Endodermal cell (in vitro differentiated cells): ENCODE results near the gene KCNE1. TPM values are rescaled to one million over a fixed set of nuclear protein-coding genes. Genes with fewer than 3 reads are reported as not detected.

Experiments used
- DNase-seq: peaks from one replicate; pipeline ENCODE4 v3.0.0-alpha.2; 2017
- H3K27ac ChIP-seq: 2 replicates; pipeline ENCODE4 v1.5.1; 2013; ENCODE audit warnings: mild to moderate bottlenecking, low read depth, low read length, moderate library complexity
- H3K27me3 ChIP-seq: 2 replicates; pipeline ENCODE4 v1.6.1; 2013; ENCODE audit warnings: mild to moderate bottlenecking, low read length, moderate library complexity; ENCODE audit not compliant: insufficient read depth, control insufficient read depth, poor library complexity, severe bottlenecking
- H3K36me3 ChIP-seq: 2 replicates; pipeline ENCODE4 v1.7.0; 2013; ENCODE audit warnings: mild to moderate bottlenecking, low read length, moderate library complexity; ENCODE audit not compliant: control insufficient read depth, insufficient read depth
- H3K4me1 ChIP-seq: one replicate; pipeline ENCODE4 v1.7.0; 2013; ENCODE audit warnings: low read length; ENCODE audit not compliant: control insufficient read depth, insufficient read depth
- H3K4me3 ChIP-seq: 2 replicates; pipeline ENCODE4 v1.5.1; 2013; ENCODE audit warnings: mild to moderate bottlenecking, low read length, moderate library complexity
- H3K9ac ChIP-seq: 2 replicates; pipeline ENCODE4 v1.6.1; 2013; ENCODE audit warnings: mild to moderate bottlenecking, low read length, moderate library complexity; ENCODE audit not compliant: poor library complexity, severe bottlenecking; ENCODE audit errors: extremely low read depth
- H3K9me3 ChIP-seq: 2 replicates; pipeline ENCODE4 v1.6.1; 2013; ENCODE audit warnings: mild to moderate bottlenecking, low read length, moderate library complexity; ENCODE audit not compliant: control insufficient read depth
- H3K27ac Mint-ChIP-seq: 2 replicates; pipeline ENCODE4 v1.8.0; 2020; ENCODE audit warnings: mixed read lengths
- H3K27me3 Mint-ChIP-seq: 2 replicates; pipeline ENCODE4 v1.8.0; 2021; ENCODE audit warnings: mild to moderate bottlenecking, mixed read lengths; ENCODE audit not compliant: insufficient read depth
- H3K36me3 Mint-ChIP-seq: 2 replicates; pipeline ENCODE4 v1.8.0; 2020; ENCODE audit warnings: low read depth, mixed read lengths
- H3K4me1 Mint-ChIP-seq: 2 replicates; pipeline ENCODE4 v1.8.0; 2020; ENCODE audit warnings: mixed read lengths
- H3K4me3 Mint-ChIP-seq: 2 replicates; pipeline ENCODE4 v1.8.0; 2020; ENCODE audit warnings: mild to moderate bottlenecking, moderate library complexity, mixed read lengths
- H3K9me3 Mint-ChIP-seq: 2 replicates; pipeline ENCODE4 v1.8.0; 2020; ENCODE audit warnings: mild to moderate bottlenecking, mixed read lengths
- CTCF ChIP-seq: fragments of 200-600 bp; sonication (generic); conservative IDR thresholded peaks from 2 replicates; pipeline ENCODE4 v1.5.0; 2021; ENCODE audit warnings: antibody characterized with exemption, mild to moderate bottlenecking
- WGBS, 2 experiments: methylation state at CpG; one replicate each; pipeline versions ENCODE4 v1.1.5 to v1.1.7; 2013; ENCODE audit warnings: missing lambda C conversion rate in 2 of 2, mixed read lengths in 1 of 2; ENCODE audit not compliant: insufficient coverage in 1 of 2, insufficient read length in 1 of 2; 5-methylcytosine and 5-hydroxymethylcytosine counted together
- total RNA-seq, 2 donors: library from RNA; stranded (reverse); fragmentation: NEBNext Ultra II Directional in 1 of 2; extraction: Animal tissue kit (Norgen Biotek cat#: 25700) in 1 of 2; gene quantifications; 2 replicates in 1 of 2; 3 replicates in 1 of 2; pipeline ENCODE4 v1.2.1, GENCODE V29; 2021

Gene KCNE1
- total RNA-seq, 2 donors from 2014 or later: 0.24 TPM; not detected in 1

- no peak overlapping the region for H3K27ac ChIP-seq
- DNase-seq: peak; percentile 91
- 85 to 90% methylated on average over 5 to 7 of the region's 7 CpGs for WGBS, 2 experiments
These were observed 32.1 kb upstream of the KCNE1 start for GRCh38 chr21:34544032-34544496.

GRCh38 chr21:34543017-34543416 lies 31.0 kb upstream of the KCNE1 start:
- DNase-seq: no peak
- no peaks in the 10 kb centered on the region for H3K36me3 ChIP-seq
- TF ChIP-seq CTCF: no peak
- no peak overlapping the region for H3K4me3 ChIP-seq
- Mint-ChIP-seq H3K9me3 (peaks cover 2% of the 10 kb centered on the region), H3K4me1 (peaks cover 9% of the 10 kb centered on the region), H3K27me3 (no peaks in the 10 kb centered on the region), H3K4me3 (no peak overlapping the region), H3K36me3 (no peaks in the 10 kb centered on the region), H3K27ac (no peak overlapping the region)
- H3K27me3 ChIP-seq: no peaks in the 10 kb centered on the region
- H3K9ac ChIP-seq: no peak overlapping the region
- peaks cover 6% of the 10 kb centered on the region for H3K4me1 ChIP-seq
- WGBS, 2 experiments: 73 to 80% methylated on average over 3 of the region's 3 CpGs
- no peaks in the 10 kb centered on the region for H3K9me3 ChIP-seq
- no peak overlapping the region for H3K27ac ChIP-seq

More at GRCh38 chr21:34544032-34544496, 32.1 kb upstream of the KCNE1 start:
- no peak overlapping the region for H3K9ac ChIP-seq
- Mint-ChIP-seq H3K27ac (no peak overlapping the region), H3K36me3 (no peaks in the 10 kb centered on the region), H3K4me3 (no peak overlapping the region), H3K9me3 (peaks cover 2% of the 10 kb centered on the region), H3K27me3 (no peaks in the 10 kb centered on the region), H3K4me1 (peaks cover 9% of the 10 kb centered on the region)
- H3K36me3 ChIP-seq: no peaks in the 10 kb centered on the region
- H3K9me3 ChIP-seq: no peaks in the 10 kb centered on the region
- H3K4me3 ChIP-seq: no peak overlapping the region
- peaks cover 6% of the 10 kb centered on the region for H3K4me1 ChIP-seq
- TF ChIP-seq CTCF: peak; percentile 84
- no peaks in the 10 kb centered on the region for H3K27me3 ChIP-seq

- peaks cover under 1% of the 10 kb centered on the region for H3K4me1 ChIP-seq
- H3K27me3 ChIP-seq: no peaks in the 10 kb centered on the region
- peaks cover 10% of the 10 kb centered on the region for H3K4me1 Mint-ChIP-seq
- H3K27ac ChIP-seq: no peak overlapping the region
- no peaks in the 10 kb centered on the region for H3K36me3 Mint-ChIP-seq
- H3K9me3 Mint-ChIP-seq: peaks cover 2% of the 10 kb centered on the region
- no peak overlapping the region for H3K9ac ChIP-seq
- H3K9me3 ChIP-seq: no peaks in the 10 kb centered on the region
- DNase-seq: no peak
- TF ChIP-seq CTCF: no peak
- WGBS, 2 experiments: 90 to 100% methylated on average over 2 to 5 of the region's 5 CpGs
- no peaks in the 10 kb centered on the region for H3K27me3 Mint-ChIP-seq
- no peak overlapping the region for H3K27ac Mint-ChIP-seq
- no peak overlapping the region for H3K4me3 Mint-ChIP-seq
- H3K4me3 ChIP-seq: no peak overlapping the region
- H3K36me3 ChIP-seq: no peaks in the 10 kb centered on the region
These were observed 28.2 kb upstream of the KCNE1 start for GRCh38 chr21:34540206-34540605.
